GM21576 (cell line): ENCODE data around the gene DHCR24.

Experiments
- ATAC-seq: cut with Tn5 transposase; IDR thresholded peaks from one replicate; pipeline ENCODE4 v1.9.1; 2021; ENCODE audit warnings: mild to moderate bottlenecking, moderate library complexity; ENCODE audit not compliant: unreplicated experiment

The DHCR24 gene

GRCh38 chr1:54805466-54805865, 81.5 kb downstream of the DHCR24 start:
- ATAC-seq: no peak

- no peak for ATAC-seq
These were observed 82.4 kb downstream of the DHCR24 start for GRCh38 chr1:54804471-54805132.

DNA sequence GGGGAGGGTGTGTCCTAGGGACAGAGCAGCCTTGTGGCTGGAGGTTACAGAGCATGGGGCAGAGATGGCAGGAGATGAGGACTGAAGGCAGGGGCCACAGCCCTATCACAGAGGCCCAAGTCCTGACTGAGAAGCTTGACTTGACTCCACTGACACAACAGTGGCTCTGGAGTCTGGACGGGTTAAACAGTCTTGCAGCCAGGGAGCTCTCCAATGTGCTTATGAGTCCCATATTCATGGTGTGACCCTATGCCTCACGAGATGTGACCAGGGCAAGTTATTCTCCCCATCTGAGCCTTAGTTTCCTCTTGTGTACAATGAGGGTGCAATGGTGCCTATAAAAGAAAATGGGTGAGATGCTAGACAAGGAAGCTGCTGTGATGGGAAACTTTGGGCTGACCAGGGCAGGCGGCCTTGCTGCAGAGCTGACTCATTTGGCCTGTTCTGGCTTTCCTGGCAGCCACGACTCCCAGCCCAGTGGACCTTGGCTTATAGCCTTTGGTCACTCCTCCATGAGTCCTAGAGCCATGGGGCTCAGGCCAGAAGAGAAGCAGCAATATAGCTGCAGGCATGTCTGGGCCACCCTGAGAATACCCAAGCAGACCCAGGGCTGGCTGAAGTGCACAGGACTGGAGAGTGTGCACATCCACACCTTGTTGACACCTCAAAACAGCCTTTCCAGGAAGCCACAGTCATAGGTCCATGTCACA, 83.1 kb downstream of the DHCR24 start:
- ATAC-seq: no peak

GRCh38 chr1:54800899-54801759, 85.9 kb downstream of the DHCR24 start, which contains the start of gene TTC22:
TSS of gene TTC22 (minus strand) at chr1:54801323. CDS start at chr1:54801163, 160 bp downstream.
- peak; percentile 84 for ATAC-seq

GRCh38 chr1:54800041-54800898, 86.7 kb downstream of the DHCR24 start:
- no peak for ATAC-seq
